ACC112 (cell line): ENCODE measurements around the gene RHBDF2.

Source experiments
- H2AFZ ChIP-seq: fragments of 200-600 bp; sonication (generic); one replicate; pipeline ENCODE4 v1.6.0; 2017; ENCODE audit warnings: antibody characterized with exemption, low read length; ENCODE audit not compliant: unreplicated experiment
- H3K27ac ChIP-seq: fragments of 200-600 bp; sonication (generic); 2 replicates; pipeline ENCODE4 v1.5.1; 2014; ENCODE audit warnings: low read depth, mild to moderate bottlenecking, antibody characterized with exemption, low read length, moderate library complexity
- H3K27me3 ChIP-seq: fragments of 200-600 bp; sonication (generic); 2 replicates; pipeline ENCODE4 v1.6.1; 2014; ENCODE audit warnings: mild to moderate bottlenecking, antibody characterized with exemption, low read length, moderate library complexity, mixed read lengths; ENCODE audit not compliant: insufficient read depth
- H3K36me3 ChIP-seq: fragments of 200-600 bp; sonication (generic); 2 replicates; pipeline ENCODE4 v1.6.1; 2016; ENCODE audit warnings: mild to moderate bottlenecking, antibody characterized with exemption, low read length, moderate library complexity, mixed read lengths; ENCODE audit not compliant: insufficient read depth
- H3K4me1 ChIP-seq: fragments of 200-600 bp; sonication (generic); one replicate; pipeline ENCODE4 v1.6.1; 2016; ENCODE audit warnings: low read length, mixed read lengths; ENCODE audit not compliant: insufficient read depth, unreplicated experiment, control insufficient read depth
- H3K4me3 ChIP-seq: fragments of 200-600 bp; sonication (generic); 2 replicates; pipeline ENCODE4 v1.5.1; 2014; ENCODE audit warnings: mild to moderate bottlenecking, low read depth, low read length
- H3K79me2 ChIP-seq: fragments of 200-600 bp; sonication (generic); one replicate; pipeline ENCODE4 v1.6.0; 2016; ENCODE audit warnings: low read length; ENCODE audit not compliant: control insufficient read depth, unreplicated experiment, insufficient read depth

Gene RHBDF2

GRCh38 chr17:76467809-76468633, 33.2 kb downstream of the RHBDF2 start:
- no peaks in the 10 kb centered on the region for H3K4me1 ChIP-seq
- no peak overlapping the region for H3K27ac ChIP-seq
- no peaks in the 10 kb centered on the region for H3K79me2 ChIP-seq
- no peak overlapping the region for H2AFZ ChIP-seq
- H3K4me3 ChIP-seq, result no peak overlapping the region
- H3K27me3 ChIP-seq, result no peaks in the 10 kb centered on the region
- no peaks in the 10 kb centered on the region for H3K36me3 ChIP-seq

GRCh38 chr17:76467366-76467765, 33.9 kb downstream of the RHBDF2 start, which contains the start of gene AANAT:
Gene AANAT (plus strand): TSS chr17:76467603. CDS start chr17:76468747, 1,144 bp downstream.
- Histone ChIP-seq H2AFZ (no peak within 1 kb of the TSS), H3K27me3 (no peaks in the 10 kb centered on the region), H3K36me3 (no peaks in the 10 kb centered on the region), H3K4me3 (no peak within 1 kb of the TSS), H3K27ac (no peak within 1 kb of the TSS), H3K4me1 (no peaks in the 10 kb centered on the region), H3K79me2 (no peaks in the 10 kb centered on the region)

GRCh38 chr17:76466775-76467130, 34.5 kb downstream of the RHBDF2 start:
- no peaks in the 10 kb centered on the region for H3K4me1 ChIP-seq
- no peak overlapping the region for H3K4me3 ChIP-seq
- H2AFZ ChIP-seq, result no peak overlapping the region
- no peaks in the 10 kb centered on the region for H3K36me3 ChIP-seq
- H3K79me2 ChIP-seq, result no peaks in the 10 kb centered on the region
- no peak overlapping the region for H3K27ac ChIP-seq
- H3K27me3 ChIP-seq, result no peaks in the 10 kb centered on the region

GRCh38 chr17:76462556-76463290, 38.5 kb downstream of the RHBDF2 start:
- no peaks in the 10 kb centered on the region for H3K27me3 ChIP-seq
- no peaks in the 10 kb centered on the region for H3K79me2 ChIP-seq
- H3K36me3 ChIP-seq, result no peaks in the 10 kb centered on the region
- no peak overlapping the region for H3K4me3 ChIP-seq
- H3K4me1 ChIP-seq, result no peaks in the 10 kb centered on the region
- H2AFZ ChIP-seq, result no peak overlapping the region
- H3K27ac ChIP-seq, result no peak overlapping the region

- no peaks in the 10 kb centered on the region for H3K79me2 ChIP-seq
- H2AFZ ChIP-seq, result no peak overlapping the region
- no peak overlapping the region for H3K27ac ChIP-seq
- no peaks in the 10 kb centered on the region for H3K4me1 ChIP-seq
- no peaks in the 10 kb centered on the region for H3K27me3 ChIP-seq
- no peak overlapping the region for H3K4me3 ChIP-seq
- no peaks in the 10 kb centered on the region for H3K36me3 ChIP-seq
These were observed 39.3 kb downstream of the RHBDF2 start for GRCh38 chr17:76461765-76462555.

GRCh38 chr17:76459674-76460073, 41.5 kb downstream of the RHBDF2 start:
- H2AFZ ChIP-seq, result no peak overlapping the region
- H3K4me3 ChIP-seq, result no peak overlapping the region
- no peak overlapping the region for H3K27ac ChIP-seq
- no peaks in the 10 kb centered on the region for H3K4me1 ChIP-seq
- no peaks in the 10 kb centered on the region for H3K36me3 ChIP-seq
- H3K79me2 ChIP-seq, result no peaks in the 10 kb centered on the region
- H3K27me3 ChIP-seq, result no peaks in the 10 kb centered on the region

GRCh38 chr17:76458580-76459490, 42.4 kb downstream of the RHBDF2 start:
- Histone ChIP-seq H3K4me3 (no peak overlapping the region), H3K36me3 (no peaks in the 10 kb centered on the region), H3K27me3 (no peaks in the 10 kb centered on the region), H3K27ac (no peak overlapping the region), H3K4me1 (no peaks in the 10 kb centered on the region), H2AFZ (no peak overlapping the region), H3K79me2 (no peaks in the 10 kb centered on the region)

GRCh38 chr17:76453431-76453743, 47.8 kb downstream of the RHBDF2 start:
- Histone ChIP-seq H3K79me2 (peaks cover 45% of the 10 kb centered on the region), H3K27ac (no peak overlapping the region), H3K36me3 (no peaks in the 10 kb centered on the region), H3K27me3 (no peaks in the 10 kb centered on the region), H3K4me3 (peak overlapping the region; percentile 98), H2AFZ (no peak overlapping the region), H3K4me1 (peaks cover 21% of the 10 kb centered on the region)

- Histone ChIP-seq H3K27me3 (no peaks in the 10 kb centered on the region), H3K4me3 (peak within 1 kb of the TSS; percentile 98), H3K79me2 (peaks cover 50% of the 10 kb centered on the region), H3K27ac (peak within 1 kb of the TSS; percentile 40; the same call in 1 of the 2 replicates), H3K4me1 (peaks cover 26% of the 10 kb centered on the region), H2AFZ (peak within 1 kb of the TSS; percentile 90), H3K36me3 (no peaks in the 10 kb centered on the region)
These were observed 48.4 kb downstream of the RHBDF2 start, which contains the start of gene UBE2O for GRCh38 chr17:76452660-76453430. Gene UBE2O (minus strand): TSS chr17:76453152. CDS start chr17:76453141, 11 bp downstream.
